HG03432 (cell line): ENCODE data around the gene FABP7.

Source experiments
- ATAC-seq: cut with Tn5 transposase; IDR thresholded peaks from one replicate; pipeline ENCODE4 v1.9.1; 2021; ENCODE audit warnings: mild to moderate bottlenecking, moderate library complexity; ENCODE audit not compliant: unreplicated experiment

FABP7 gene

DNA sequence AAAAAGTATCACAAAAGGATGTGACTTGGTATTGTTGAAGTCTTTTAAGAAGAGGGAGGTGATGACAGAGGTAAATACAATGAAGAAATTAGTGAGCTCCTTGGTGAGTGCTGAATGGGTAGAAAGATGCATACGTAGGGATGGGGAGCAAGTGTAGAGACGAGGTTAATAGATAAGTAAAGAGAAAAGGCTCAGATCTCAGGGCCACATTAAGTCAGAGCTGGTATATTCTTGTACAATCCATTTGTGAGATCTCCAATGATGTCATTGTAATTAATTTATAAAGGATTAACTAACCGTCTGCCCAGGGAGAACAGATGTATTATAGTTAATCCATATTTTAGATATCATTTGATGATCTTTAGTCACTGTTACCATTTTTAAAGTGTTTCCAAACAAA lies 52.9 kb downstream of the FABP7 start:
- no peak for ATAC-seq

DNA sequence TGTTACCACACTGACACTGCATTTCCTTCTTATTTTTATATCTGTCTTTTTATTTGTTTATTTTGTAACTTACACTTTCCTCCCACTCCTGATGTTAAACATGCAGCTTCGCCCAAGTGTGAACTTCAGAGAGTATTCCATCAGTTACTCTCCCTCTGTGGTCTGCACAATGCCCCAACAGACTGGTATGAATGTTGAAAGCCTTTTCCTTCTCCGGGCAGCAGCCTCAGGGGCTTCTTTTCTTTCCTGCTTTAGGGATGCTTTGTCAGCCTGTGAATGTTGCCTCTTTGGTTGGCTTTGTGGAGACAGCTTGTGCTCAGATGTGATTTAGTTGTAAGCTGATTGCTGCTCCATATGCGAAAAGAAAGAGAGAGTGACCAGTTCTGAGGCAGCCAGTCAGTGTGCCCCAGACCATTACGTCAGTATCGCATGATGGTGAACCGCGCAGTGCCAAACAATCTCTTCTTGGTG lies 53.5 kb downstream of the FABP7 start:
- no peak for ATAC-seq
